HepG2 (cell line): ENCODE results near the gene CHML. TPM values are rescaled to one million over a fixed set of nuclear protein-coding genes. Genes with fewer than 3 reads are reported as not detected.
A peak's percentile ranks its signal among the peaks of the same experiment; 100 is the strongest.

Experiments used
- AKAP8 ChIP-seq: sonication (generic); formaldehyde crosslinking; IDR thresholded peaks from 2 replicates; pipeline ENCODE4 v1.5.1; 2020; ENCODE audit warnings: mild to moderate bottlenecking, missing genetic modification reagents
- CAMTA2 ChIP-seq: sonication (generic); formaldehyde crosslinking; IDR thresholded peaks from 2 replicates; pipeline ENCODE4 v1.4.0; 2020; ENCODE audit warnings: mild to moderate bottlenecking, missing genetic modification reagents, borderline replicate concordance
- DRAP1 ChIP-seq: IDR thresholded peaks from 2 replicates; pipeline ENCODE4 v1.6.1; 2016; ENCODE audit warnings: missing genetic modification reagents, missing compliant biosample characterization
- FOXJ3 ChIP-seq: sonication (generic); formaldehyde crosslinking; IDR thresholded peaks from 2 replicates; pipeline ENCODE4 v1.4.0; 2020; ENCODE audit warnings: missing genetic modification reagents, mild to moderate bottlenecking, borderline replicate concordance
- GTF3A ChIP-seq: sonication (generic); formaldehyde crosslinking; conservative IDR thresholded peaks from 2 replicates; pipeline ENCODE4 v1.4.0; 2020; ENCODE audit warnings: mild to moderate bottlenecking, missing genetic modification reagents
- HOXA3 ChIP-seq: sonication (generic); formaldehyde crosslinking; IDR thresholded peaks from 2 replicates; pipeline ENCODE4 v1.5.0; 2020; ENCODE audit warnings: missing genetic modification reagents
- MED1 ChIP-seq: sonication (generic); formaldehyde crosslinking; IDR thresholded peaks from 2 replicates; pipeline ENCODE4 v1.4.0; 2020; ENCODE audit warnings: missing genetic modification reagents
- MED13 ChIP-seq: sonication (generic); formaldehyde crosslinking; IDR thresholded peaks from 2 replicates; pipeline ENCODE4 v1.5.0; 2020; ENCODE audit warnings: missing genetic modification reagents
- NFYB ChIP-seq: sonication (generic); formaldehyde crosslinking; IDR thresholded peaks from 2 replicates; pipeline ENCODE4 v1.4.0; 2020; ENCODE audit warnings: missing genetic modification reagents
- SPEN ChIP-seq: sonication (generic); formaldehyde crosslinking; IDR thresholded peaks from 2 replicates; pipeline ENCODE4 v1.5.1; 2020; ENCODE audit warnings: low read depth, mild to moderate bottlenecking, missing genetic modification reagents
- SUZ12 ChIP-seq: fragments of 150-350 bp; IDR thresholded peaks from 2 replicates; pipeline ENCODE4 v1.6.1; 2014; ENCODE audit warnings: low read depth, low read length
- TOPORS ChIP-seq: sonication (generic); formaldehyde crosslinking; IDR thresholded peaks from 2 replicates; pipeline ENCODE4 v1.8.0; 2023; ENCODE audit warnings: mild to moderate bottlenecking, missing genetic modification reagents
- TRIM22 ChIP-seq: fragments of 450-650 bp; IDR thresholded peaks from 2 replicates; pipeline ENCODE4 v1.6.1; 2017
- ZBTB20 ChIP-seq: sonication (generic); formaldehyde crosslinking; IDR thresholded peaks from 2 replicates; pipeline ENCODE4 v1.8.1; 2023; ENCODE audit warnings: missing genetic modification reagents, low read depth, mild to moderate bottlenecking, borderline replicate concordance
- ZMYM3 ChIP-seq: sonication (generic); formaldehyde crosslinking; IDR thresholded peaks from 2 replicates; pipeline ENCODE4 v1.5.1; 2020; ENCODE audit warnings: mild to moderate bottlenecking, missing genetic modification reagents
- ZNF564 ChIP-seq: sonication (generic); formaldehyde crosslinking; IDR thresholded peaks from 2 replicates; pipeline ENCODE4 v1.8.1; 2023; ENCODE audit warnings: mild to moderate bottlenecking, missing genetic modification reagents
- ZNF704 ChIP-seq: sonication (generic); formaldehyde crosslinking; IDR thresholded peaks from 2 replicates; pipeline ENCODE4 v1.8.1; 2023; ENCODE audit warnings: mild to moderate bottlenecking, inconsistent platforms, moderate library complexity, missing genetic modification reagents, borderline replicate concordance
- ZNF839 ChIP-seq: sonication (generic); formaldehyde crosslinking; IDR thresholded peaks from 2 replicates; pipeline ENCODE4 v1.4.0; 2020; ENCODE audit warnings: missing genetic modification reagents, mild to moderate bottlenecking, borderline replicate concordance
- ZNF841 ChIP-seq: sonication (generic); formaldehyde crosslinking; IDR thresholded peaks from 2 replicates; pipeline ENCODE4 v1.8.1; 2023; ENCODE audit warnings: missing genetic modification reagents, borderline replicate concordance
- ZNF879 ChIP-seq: sonication (generic); formaldehyde crosslinking; IDR thresholded peaks from 2 replicates; pipeline ENCODE4 v1.8.1; 2023; ENCODE audit warnings: missing genetic modification reagents
- polyA plus RNA-seq, 8 experiments: library from polyadenylated mRNA; depleted of rRNA in 3 of 8; stranded (reverse) in 7 of 8; unstranded in 1 of 8; fragments of >200 nt; fragmentation: Illumina TruSeq in 4 of 8; extraction: Trizol in 4 of 8; gene quantifications; 2 replicates each; pipeline versions ENCODE4 v1.2.1 to v1.2.3, GENCODE V29; 2011 to 2016; ENCODE audit warnings: low read depth in 4 of 8, missing spikeins in 1 of 8, mixed read lengths in 1 of 8; ENCODE audit not compliant: insufficient read depth in 1 of 8
- total RNA-seq, 5 experiments: library from RNA; depleted of rRNA; stranded (reverse); fragments of >200 nt; fragmentation: Illumina TruSeq; extraction: Trizol; gene quantifications; 2 replicates each; pipeline ENCODE4 v1.2.3, GENCODE V29; 2016; ENCODE audit warnings: low read depth in 1 of 5
- TF ChIP-seq, protein P1 (sequence below): fragments of 450-650 bp; IDR thresholded peaks from 2 replicates; pipeline ENCODE4 v1.6.1; 2016
- TF ChIP-seq, protein P2 (sequence below): sonication (generic); formaldehyde crosslinking; IDR thresholded peaks from 2 replicates; pipeline ENCODE4 v1.5.0; 2020; ENCODE audit warnings: missing genetic modification reagents
- TF ChIP-seq, protein P3 (sequence below): sonication (generic); formaldehyde crosslinking; IDR thresholded peaks from 2 replicates; pipeline ENCODE4 v1.4.0; 2020; ENCODE audit warnings: low read depth, mild to moderate bottlenecking, missing genetic modification reagents

The CHML gene
- total and polyA plus RNA-seq, 2 of the 13 experiments (the other 11 are each of a cell fraction or from before 2014, with no cell fraction given) = 5.2 to 16.7 TPM

- peak; percentile 27; the same call in 1 of the 2 replicates for TF ChIP-seq ZNF704 (CRISPR knock-in tag)
- TF ChIP-seq, protein P1, sequence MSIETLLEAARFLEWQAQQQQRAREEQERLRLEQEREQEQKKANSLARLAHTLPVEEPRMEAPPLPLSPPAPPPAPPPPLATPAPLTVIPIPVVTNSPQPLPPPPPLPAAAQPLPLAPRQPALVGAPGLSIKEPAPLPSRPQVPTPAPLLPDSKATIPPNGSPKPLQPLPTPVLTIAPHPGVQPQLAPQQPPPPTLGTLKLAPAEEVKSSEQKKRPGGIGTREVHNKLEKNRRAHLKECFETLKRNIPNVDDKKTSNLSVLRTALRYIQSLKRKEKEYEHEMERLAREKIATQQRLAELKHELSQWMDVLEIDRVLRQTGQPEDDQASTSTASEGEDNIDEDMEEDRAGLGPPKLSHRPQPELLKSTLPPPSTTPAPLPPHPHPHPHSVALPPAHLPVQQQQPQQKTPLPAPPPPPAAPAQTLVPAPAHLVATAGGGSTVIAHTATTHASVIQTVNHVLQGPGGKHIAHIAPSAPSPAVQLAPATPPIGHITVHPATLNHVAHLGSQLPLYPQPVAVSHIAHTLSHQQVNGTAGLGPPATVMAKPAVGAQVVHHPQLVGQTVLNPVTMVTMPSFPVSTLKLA = peak; percentile 22; the same call in 1 of the 2 replicates
- no peak for TF ChIP-seq ZNF564
- no peak for TF ChIP-seq NFYB (CRISPR knock-in tag)
- no peak for TF ChIP-seq TOPORS (CRISPR knock-in tag)
- peak; percentile 56; the same call in 1 of the 2 replicates for TF ChIP-seq HOXA3 (CRISPR knock-in tag)
- TF ChIP-seq GTF3A (CRISPR knock-in tag) = no peak
- TF ChIP-seq MED13 = no peak
- no peak for TF ChIP-seq ZBTB20 (CRISPR knock-in tag)
- TF ChIP-seq CAMTA2 (CRISPR knock-in tag) = no peak
- TF ChIP-seq FOXJ3 (CRISPR knock-in tag) = peak; percentile 35; the same call in 1 of the 2 replicates
- no peak for TF ChIP-seq SPEN (CRISPR knock-in tag)
- TF ChIP-seq DRAP1 = peak; percentile 43; the same call in 1 of the 2 replicates
- TF ChIP-seq ZNF839 (CRISPR knock-in tag) = no peak
- TF ChIP-seq MED1 (CRISPR knock-in tag) = peak; percentile 55; the same call in 1 of the 2 replicates
- no peak for TF ChIP-seq TRIM22
- TF ChIP-seq ZNF841 = no peak
- no peak; the same call in 1 of the 2 replicates for TF ChIP-seq ZMYM3 (CRISPR knock-in tag)
- no peak for TF ChIP-seq AKAP8 (CRISPR knock-in tag)
- TF ChIP-seq SUZ12 = no peak
- TF ChIP-seq, protein P2, sequence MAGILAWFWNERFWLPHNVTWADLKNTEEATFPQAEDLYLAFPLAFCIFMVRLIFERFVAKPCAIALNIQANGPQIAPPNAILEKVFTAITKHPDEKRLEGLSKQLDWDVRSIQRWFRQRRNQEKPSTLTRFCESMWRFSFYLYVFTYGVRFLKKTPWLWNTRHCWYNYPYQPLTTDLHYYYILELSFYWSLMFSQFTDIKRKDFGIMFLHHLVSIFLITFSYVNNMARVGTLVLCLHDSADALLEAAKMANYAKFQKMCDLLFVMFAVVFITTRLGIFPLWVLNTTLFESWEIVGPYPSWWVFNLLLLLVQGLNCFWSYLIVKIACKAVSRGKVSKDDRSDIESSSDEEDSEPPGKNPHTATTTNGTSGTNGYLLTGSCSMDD = no peak
- TF ChIP-seq ZNF879 (CRISPR knock-in tag) = no peak
- TF ChIP-seq, protein P3, sequence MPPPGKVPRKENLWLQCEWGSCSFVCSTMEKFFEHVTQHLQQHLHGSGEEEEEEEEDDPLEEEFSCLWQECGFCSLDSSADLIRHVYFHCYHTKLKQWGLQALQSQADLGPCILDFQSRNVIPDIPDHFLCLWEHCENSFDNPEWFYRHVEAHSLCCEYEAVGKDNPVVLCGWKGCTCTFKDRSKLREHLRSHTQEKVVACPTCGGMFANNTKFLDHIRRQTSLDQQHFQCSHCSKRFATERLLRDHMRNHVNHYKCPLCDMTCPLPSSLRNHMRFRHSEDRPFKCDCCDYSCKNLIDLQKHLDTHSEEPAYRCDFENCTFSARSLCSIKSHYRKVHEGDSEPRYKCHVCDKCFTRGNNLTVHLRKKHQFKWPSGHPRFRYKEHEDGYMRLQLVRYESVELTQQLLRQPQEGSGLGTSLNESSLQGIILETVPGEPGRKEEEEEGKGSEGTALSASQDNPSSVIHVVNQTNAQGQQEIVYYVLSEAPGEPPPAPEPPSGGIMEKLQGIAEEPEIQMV = no peak; the same call in 1 of the 2 replicates
Measured at GRCh38 chr1:241640149-241640866, at the start of gene CHML, which contains the start of gene OPN3 (continued).
